Vagina (tissue), 2 donors: ENCODE measurements around the gene SEC24C. TPM values are rescaled to one million over a fixed set of nuclear protein-coding genes. Genes with fewer than 3 reads are reported as not detected.
A peak's percentile ranks its signal among the peaks of the same experiment; 100 is the strongest.

Experiments
- DNase-seq, 2 donors: peaks; one replicate each; pipeline ENCODE4 v3.0.0-alpha.2; 2017; ENCODE audit errors: extremely low spot score in 2 of 2
- H3K27ac ChIP-seq: fragments of 200-600 bp; sonication (generic); one replicate; pipeline ENCODE4 v1.5.1; 2019
- H3K27me3 ChIP-seq: fragments of 200-600 bp; sonication (generic); one replicate; pipeline ENCODE4 v1.5.1; 2019
- H3K36me3 ChIP-seq, 2 donors: fragments of 200-600 bp; sonication (generic); one replicate each; pipeline ENCODE4 v1.5.1; 2017 to 2019
- H3K4me1 ChIP-seq: fragments of 200-600 bp; sonication (generic); one replicate; pipeline ENCODE4 v1.5.1; 2019
- H3K4me3 ChIP-seq, 2 donors: fragments of 200-600 bp; sonication (generic); 1 replicate in 1 of 2; 2 replicates in 1 of 2; pipeline ENCODE4 v1.5.1; 2016 to 2019
- H3K9me3 ChIP-seq: fragments of 200-600 bp; sonication (generic); one replicate; pipeline ENCODE4 v1.5.1; 2019
- POLR2A ChIP-seq, 2 donors: fragments of 450-650 bp; IDR thresholded peaks; one replicate each; pipeline ENCODE4 v1.6.1; 2017; ENCODE audit warnings: antibody characterized with exemption in 2 of 2, mild to moderate bottlenecking in 2 of 2, moderate library complexity in 2 of 2
- POLR2AphosphoS5 ChIP-seq, 2 donors: sonication (generic); formaldehyde crosslinking; IDR thresholded peaks; one replicate each; pipeline ENCODE4 v1.9.0; 2017; ENCODE audit warnings: antibody characterized with exemption in 2 of 2, mild to moderate bottlenecking in 2 of 2, low read depth in 1 of 2; ENCODE audit not compliant: insufficient read depth in 1 of 2
- intact Hi-C: fragments of 100-400 bp; cut with DNase I; formaldehyde crosslinking; loops from one replicate; pipeline ENCODE4 v1.15.1; 2023
- total RNA-seq: library from RNA; depleted of rRNA; stranded (reverse); fragments of >200 nt; gene quantifications from one replicate; pipeline ENCODE4 v1.2.3, GENCODE V29; 2016
- TF ChIP-seq, protein P1 (sequence below), 3 experiments: fragments of 450-650 bp in 2 of 3; fragments of 200-600 bp in 1 of 3; sonication (generic) in 1 of 3; IDR thresholded peaks; one replicate each; pipeline ENCODE4 v1.5.1; 2017 to 2019; ENCODE audit warnings: antibody characterized with exemption in 3 of 3, mild to moderate bottlenecking in 2 of 3, moderate library complexity in 2 of 3

Gene SEC24C
- total RNA-seq, 1 donor from 2014 or later = 47.9 TPM

GRCh38 chr10:73744664-73744975 lies 448 bp downstream of the SEC24C start:
- Histone ChIP-seq H3K36me3 (peaks cover 0 to 28% of the 10 kb centered on the region in 2 donors), H3K9me3 (no peaks in the 10 kb centered on the region), H3K27ac (peak overlapping the region; percentile 86), H3K27me3 (no peaks in the 10 kb centered on the region), H3K4me1 (peaks cover 54% of the 10 kb centered on the region), H3K4me3 (peak overlapping the region; percentile 88 to 90)
- intact Hi-C loops = no loop called here
- TF ChIP-seq POLR2AphosphoS5 (IDR thresholded peaks at IDR 0.05; ENCODE audit: insufficient read depth in 1 of 2, low read depth in 1 of 2) = no peak
- TF ChIP-seq POLR2A (IDR thresholded peaks at IDR 0.05) = no peak
- TF ChIP-seq, protein P1, sequence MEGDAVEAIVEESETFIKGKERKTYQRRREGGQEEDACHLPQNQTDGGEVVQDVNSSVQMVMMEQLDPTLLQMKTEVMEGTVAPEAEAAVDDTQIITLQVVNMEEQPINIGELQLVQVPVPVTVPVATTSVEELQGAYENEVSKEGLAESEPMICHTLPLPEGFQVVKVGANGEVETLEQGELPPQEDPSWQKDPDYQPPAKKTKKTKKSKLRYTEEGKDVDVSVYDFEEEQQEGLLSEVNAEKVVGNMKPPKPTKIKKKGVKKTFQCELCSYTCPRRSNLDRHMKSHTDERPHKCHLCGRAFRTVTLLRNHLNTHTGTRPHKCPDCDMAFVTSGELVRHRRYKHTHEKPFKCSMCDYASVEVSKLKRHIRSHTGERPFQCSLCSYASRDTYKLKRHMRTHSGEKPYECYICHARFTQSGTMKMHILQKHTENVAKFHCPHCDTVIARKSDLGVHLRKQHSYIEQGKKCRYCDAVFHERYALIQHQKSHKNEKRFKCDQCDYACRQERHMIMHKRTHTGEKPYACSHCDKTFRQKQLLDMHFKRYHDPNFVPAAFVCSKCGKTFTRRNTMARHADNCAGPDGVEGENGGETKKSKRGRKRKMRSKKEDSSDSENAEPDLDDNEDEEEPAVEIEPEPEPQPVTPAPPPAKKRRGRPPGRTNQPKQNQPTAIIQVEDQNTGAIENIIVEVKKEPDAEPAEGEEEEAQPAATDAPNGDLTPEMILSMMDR (IDR thresholded peaks at IDR 0.05) = no peak
- no peak for DNase-seq

- H3K36me3 ChIP-seq = peaks cover 0 to 39% of the 10 kb centered on the region in 2 donors
- no peak overlapping the region for H3K27ac ChIP-seq
- intact Hi-C loops = no loop called here
- H3K4me1 ChIP-seq = peaks cover 61% of the 10 kb centered on the region
- H3K4me3 ChIP-seq = no peak overlapping the region
- DNase-seq = no peak
- H3K9me3 ChIP-seq = no peaks in the 10 kb centered on the region
- H3K27me3 ChIP-seq = no peaks in the 10 kb centered on the region
- TF ChIP-seq, protein P1 (IDR thresholded peaks at IDR 0.05) = no peak
- TF ChIP-seq POLR2AphosphoS5 (IDR thresholded peaks at IDR 0.05; ENCODE audit: insufficient read depth in 1 of 2, low read depth in 1 of 2) (no peak), POLR2A (IDR thresholded peaks at IDR 0.05) (no peak)
Observed at GRCh38 chr10:73746721-73747120, 2.5 kb downstream of the SEC24C start.

GRCh38 chr10:73750819-73751218 lies 6.6 kb downstream of the SEC24C start:
- H3K4me1 ChIP-seq = peaks cover 32% of the 10 kb centered on the region
- no peaks in the 10 kb centered on the region for H3K9me3 ChIP-seq
- H3K27ac ChIP-seq = no peak overlapping the region
- intact Hi-C loops = no loop called here
- H3K4me3 ChIP-seq = no peak overlapping the region
- H3K27me3 ChIP-seq = no peaks in the 10 kb centered on the region
- peaks cover 2 to 73% of the 10 kb centered on the region in 2 donors for H3K36me3 ChIP-seq
- DNase-seq = no peak
- no peak for TF ChIP-seq POLR2A (IDR thresholded peaks at IDR 0.05)
- TF ChIP-seq, protein P1 (IDR thresholded peaks at IDR 0.05) = no peak
- no peak for TF ChIP-seq POLR2AphosphoS5 (IDR thresholded peaks at IDR 0.05; ENCODE audit: insufficient read depth in 1 of 2, low read depth in 1 of 2)

DNA sequence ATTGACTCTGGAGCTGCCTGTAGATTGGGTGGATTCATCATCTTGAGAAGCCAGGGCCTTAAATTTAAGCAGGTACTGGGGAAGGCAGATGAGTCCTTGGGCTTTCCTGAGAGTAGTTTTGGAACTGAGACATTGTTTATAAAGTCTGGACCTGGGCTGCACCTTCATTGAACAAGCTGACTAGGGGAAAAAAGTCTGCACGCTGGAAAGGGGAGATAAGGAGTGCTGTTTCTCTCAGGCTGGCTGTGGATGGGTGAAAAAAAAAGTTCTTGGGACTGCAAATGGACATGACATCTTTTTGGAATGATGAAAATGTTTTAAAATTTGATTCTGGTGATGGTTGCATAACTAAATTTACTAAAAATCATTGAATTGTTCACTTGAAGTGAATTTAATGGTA lies 12.0 kb downstream of the SEC24C start:
- Histone ChIP-seq H3K9me3 (no peaks in the 10 kb centered on the region), H3K4me3 (no peak overlapping the region), H3K36me3 (peaks cover 2 to 59% of the 10 kb centered on the region in 2 donors), H3K27ac (no peak overlapping the region), H3K27me3 (no peaks in the 10 kb centered on the region), H3K4me1 (no peaks in the 10 kb centered on the region)
- DNase-seq = no peak
- TF ChIP-seq, protein P1 (IDR thresholded peaks at IDR 0.05) = no peak
- TF ChIP-seq POLR2AphosphoS5 (IDR thresholded peaks at IDR 0.05; ENCODE audit: insufficient read depth in 1 of 2, low read depth in 1 of 2) = no peak
- no peak for TF ChIP-seq POLR2A (IDR thresholded peaks at IDR 0.05)
- intact Hi-C loops = no loop called here

DNA sequence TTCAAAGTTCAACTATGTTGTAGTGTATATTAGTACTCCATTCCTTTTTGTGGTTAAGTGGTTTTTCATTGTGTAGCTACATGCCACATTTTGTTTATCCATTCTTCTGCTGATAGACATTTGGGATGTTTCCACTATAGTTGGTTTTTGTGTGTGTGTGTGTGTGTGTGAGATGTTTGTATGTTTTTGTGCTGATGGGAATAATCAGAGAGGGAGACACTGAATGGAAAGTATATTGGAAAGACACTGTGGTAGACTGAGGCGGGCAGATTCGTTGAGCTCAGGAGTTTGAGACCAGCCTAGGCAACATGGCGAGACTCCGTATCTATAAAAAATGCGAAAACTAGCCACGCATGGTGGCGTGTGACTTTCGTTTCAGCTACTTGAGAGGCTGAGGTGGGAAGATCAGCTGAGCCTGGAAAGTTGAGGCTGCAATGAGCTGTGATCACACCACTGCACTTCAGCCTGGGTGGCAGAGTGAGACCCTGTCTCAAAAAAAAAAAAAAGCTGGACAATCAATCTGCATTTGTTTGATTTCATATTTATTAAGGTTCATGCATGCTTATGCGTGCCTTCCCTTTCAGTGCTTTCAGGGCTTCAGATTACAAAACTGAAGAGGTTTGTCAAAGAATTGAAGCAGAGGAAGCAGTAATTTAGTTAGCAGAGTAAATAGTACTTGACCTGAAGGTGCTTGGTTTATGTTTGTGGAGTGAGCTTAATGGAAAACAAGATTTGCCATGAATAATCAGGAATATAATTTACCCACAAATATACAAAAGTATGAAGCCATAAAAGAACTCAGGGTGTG lies 14.7 kb downstream of the SEC24C start:
- intact Hi-C loops = no loop called here
- no peak for DNase-seq
- Histone ChIP-seq H3K9me3 (no peaks in the 10 kb centered on the region), H3K4me3 (no peak overlapping the region), H3K27ac (no peak overlapping the region), H3K36me3 (peaks cover 0 to 62% of the 10 kb centered on the region in 2 donors), H3K4me1 (no peaks in the 10 kb centered on the region), H3K27me3 (no peaks in the 10 kb centered on the region)
- TF ChIP-seq POLR2A (IDR thresholded peaks at IDR 0.05) (no peak), POLR2AphosphoS5 (IDR thresholded peaks at IDR 0.05; ENCODE audit: insufficient read depth in 1 of 2, low read depth in 1 of 2) (no peak)
- TF ChIP-seq, protein P1 (IDR thresholded peaks at IDR 0.05) = no peak
